ENCODE results near the gene TNFRSF9.

GRCh38 chr1:7948960-7949359, 8.3 kb upstream of the TNFRSF9 start:
- no peak for TF ChIP-seq EP300 (IDR thresholded peaks at IDR 0.05; ENCODE audit: borderline replicate concordance in 1 of 2, low read depth in 2 of 2, low read length in 2 of 2)
- no peak for TF ChIP-seq CTCF (IDR thresholded peaks at IDR 0.05; ENCODE audit: control extremely low read depth in 1 of 3, insufficient read depth in 1 of 3, low read depth in 1 of 3, low read length in 3 of 3)
- no peak for TF ChIP-seq POLR2AphosphoS5 (IDR thresholded peaks at IDR 0.05; ENCODE audit: low read depth, low read length)
- TF ChIP-seq JUND (IDR thresholded peaks at IDR 0.05; ENCODE audit: low read length), result no peak
- no peak for TF ChIP-seq SP2 (IDR thresholded peaks at IDR 0.05; ENCODE audit: low read length)
- TF ChIP-seq POLR2A (IDR thresholded peaks at IDR 0.05; ENCODE audit: control extremely low read depth in 1 of 2, low read depth in 2 of 2, low read length in 2 of 2), result no peak
- TF ChIP-seq GABPA (IDR thresholded peaks at IDR 0.05; ENCODE audit: borderline replicate concordance, insufficient read depth, low read length), result no peak
- TF ChIP-seq CREB1 (IDR thresholded peaks at IDR 0.05), result no peak
- no peak for TF ChIP-seq BRCA1 (IDR thresholded peaks at IDR 0.05; ENCODE audit: low read depth, low read length)
- no peak for TF ChIP-seq SUZ12 (IDR thresholded peaks at IDR 0.05; ENCODE audit: low read length)
- no peak for TF ChIP-seq YY1 (IDR thresholded peaks at IDR 0.05; ENCODE audit: low read depth, low read length)

All from H1 (cell line).